Measurements from ENCODE around the gene C6orf136. TPM values are rescaled to one million over a fixed set of nuclear protein-coding genes. Genes with fewer than 3 reads are reported as not detected.

C6orf136 gene
- total RNA-seq, 1 donor from 2014 or later, result 21.6 TPM

DNA sequence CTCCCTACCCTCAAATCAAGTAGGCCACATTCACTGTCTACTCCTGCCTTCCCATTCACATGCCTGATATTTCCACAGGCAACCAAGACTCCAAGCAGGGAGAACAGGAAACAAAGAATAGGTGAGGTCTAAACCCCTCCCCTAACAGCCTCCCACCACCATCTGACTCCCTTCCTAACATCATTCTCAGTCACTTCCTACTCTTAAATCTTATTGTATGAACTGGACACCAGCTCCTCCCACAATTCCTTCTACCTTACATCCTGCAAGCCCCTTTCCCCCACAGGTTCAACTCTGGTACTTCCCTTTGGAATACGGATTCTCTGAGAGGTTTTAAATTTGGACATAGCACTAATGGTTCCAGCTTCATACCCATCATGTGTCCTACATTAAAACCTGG, 944 bp upstream of the C6orf136 start:
- ATAC-seq (ENCODE audit: low read depth) (no peak), DNase-seq (no peak)
- CTCF ChIA-PET, result interaction anchor here (0.7 to 2.3 kb wide), 3 partner anchors 33 to 85 kb away, joined by 3 to 5 read pairs (median 4); no protein-coding TSS in a partner anchor
- TF ChIP-seq CTCF (IDR thresholded peaks at IDR 0.05), result no peak
- POLR2A ChIA-PET, result interaction anchor here (0.6 to 1.7 kb wide), 3 partner anchors 28 to 79 kb away, joined by 3 to 10 read pairs (median 8); partner anchors contain the start of genes MRPS18B and PPP1R10
- H3K27me3 Mint-ChIP-seq, result no peaks in the 10 kb centered on the region
- peaks cover 51% of the 10 kb centered on the region for H3K36me3 Mint-ChIP-seq (ENCODE audit: low read depth)
- peak overlapping the region; percentile 59 for H3K27ac Mint-ChIP-seq
- H3K9me3 Mint-ChIP-seq, result no peaks in the 10 kb centered on the region
- peaks cover 30% of the 10 kb centered on the region for H3K4me1 Mint-ChIP-seq
- intact Hi-C loops (cut with micrococcal nuclease), result loop anchor here (2.0 kb wide), 1 partner anchor 19 kb away; the partner anchor contains the start of gene ATAT1
- H3K4me3 Mint-ChIP-seq, result peak overlapping the region; percentile 91

DNA sequence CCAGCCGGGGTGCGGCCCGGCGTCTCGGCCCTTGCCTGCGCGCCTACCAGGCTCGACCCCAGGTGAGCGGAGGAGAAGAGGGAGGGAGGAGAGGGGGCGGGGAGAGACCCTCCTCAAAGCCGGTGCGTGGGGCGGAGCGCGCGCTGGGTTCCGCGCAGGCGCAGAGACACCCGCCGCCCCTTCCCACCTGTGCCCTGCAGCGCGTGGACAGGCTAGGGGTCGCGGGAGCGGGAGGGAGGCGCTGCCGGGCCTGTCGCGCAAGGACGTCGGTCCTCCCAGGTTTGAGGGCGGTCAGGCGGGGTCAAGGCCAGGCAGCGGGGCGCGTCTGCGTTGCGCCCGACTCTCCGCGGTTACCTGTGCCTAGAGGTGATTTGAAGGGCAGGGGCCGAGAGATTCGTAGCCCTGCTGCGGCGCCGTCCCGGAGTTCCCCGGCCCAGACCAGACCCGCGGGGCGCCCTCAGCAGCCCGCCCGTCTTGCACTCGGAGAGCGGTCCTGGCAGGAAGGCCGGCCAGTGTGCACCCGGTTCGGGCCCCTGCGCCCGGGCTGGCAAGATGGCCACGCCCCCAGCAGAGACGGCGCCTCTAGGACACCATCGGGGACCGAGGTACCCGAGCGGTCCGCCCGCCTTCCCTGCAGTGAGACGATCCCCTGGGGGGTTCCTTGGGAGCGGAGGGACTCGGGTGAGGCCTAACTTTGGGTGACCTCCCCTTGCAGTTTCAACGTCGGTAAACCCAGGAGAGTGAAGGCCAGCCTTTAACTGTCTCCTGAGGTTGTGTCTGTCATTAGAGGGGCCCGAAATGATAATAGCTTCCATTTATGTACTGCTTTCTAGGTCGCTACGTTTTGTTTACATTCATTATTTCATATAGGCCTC, 546 bp downstream of the C6orf136 start:
- DNase-seq, result peak; percentile 72
- TF ChIP-seq CTCF (IDR thresholded peaks at IDR 0.05), result no peak
- Mint-ChIP-seq H3K9me3 (no peaks in the 10 kb centered on the region), H3K27me3 (no peaks in the 10 kb centered on the region), H3K4me1 (peaks cover 35% of the 10 kb centered on the region), H3K4me3 (peak overlapping the region; percentile 91), H3K36me3 (ENCODE audit: low read depth) (peaks cover 57% of the 10 kb centered on the region), H3K27ac (peak overlapping the region; percentile 90)
- POLR2A ChIA-PET, result interaction anchor here (0.5 to 1.7 kb wide), 8 partner anchors 21 to 235 kb away, joined by 3 to 21 read pairs (median 4); partner anchors contain the start of genes ATAT1, MRPS18B and PPP1R10
- CTCF ChIA-PET, result interaction anchor here (0.7 to 2.3 kb wide), 4 partner anchors 32 to 164 kb away, joined by 3 to 5 read pairs (median 3); no protein-coding TSS in a partner anchor
- intact Hi-C loops (cut with micrococcal nuclease), result loop anchor here (1.0 to 2.0 kb wide), 7 partner anchors 21 to 158 kb away; partner anchors contain the start of genes ABCF1, ATAT1, DHX16 and GNL1
- peak; percentile 68 for ATAC-seq (ENCODE audit: low read depth)

GRCh38 chr6:30651143-30651542, 4.2 kb downstream of the C6orf136 start:
- Mint-ChIP-seq H3K27me3 (no peaks in the 10 kb centered on the region), H3K4me3 (peak overlapping the region; percentile 8), H3K27ac (peak overlapping the region; percentile 82), H3K9me3 (no peaks in the 10 kb centered on the region), H3K36me3 (ENCODE audit: low read depth) (peaks cover 56% of the 10 kb centered on the region), H3K4me1 (peaks cover 23% of the 10 kb centered on the region)
- TF ChIP-seq CTCF (IDR thresholded peaks at IDR 0.05), result no peak
- POLR2A ChIA-PET, result interaction anchor here (0.6 to 4.1 kb wide), 7 partner anchors 31 to 709 kb away, joined by 3 to 24 read pairs (median 5); no protein-coding TSS in a partner anchor
- no peak for ATAC-seq (ENCODE audit: low read depth)
- intact Hi-C loops (cut with micrococcal nuclease), result no loop called here
- DNase-seq, result no peak
- CTCF ChIA-PET, result interaction anchor here (1.8 kb wide), 1 partner anchor 80 kb away, joined by 6 read pairs; no protein-coding TSS in a partner anchor

- DNase-seq (no peak), ATAC-seq (ENCODE audit: low read depth) (no peak)
- intact Hi-C loops (cut with micrococcal nuclease), result no loop called here
- peaks cover 81% of the 10 kb centered on the region for H3K36me3 Mint-ChIP-seq (ENCODE audit: low read depth)
- H3K27me3 Mint-ChIP-seq, result no peaks in the 10 kb centered on the region
- H3K9me3 Mint-ChIP-seq, result no peaks in the 10 kb centered on the region
- CTCF ChIA-PET, result no interaction called here
- POLR2A ChIA-PET, result no interaction called here
- H3K4me3 Mint-ChIP-seq, result no peak overlapping the region
- H3K4me1 Mint-ChIP-seq, result peaks cover 8% of the 10 kb centered on the region
- H3K27ac Mint-ChIP-seq, result no peak overlapping the region
- no peak for TF ChIP-seq CTCF (IDR thresholded peaks at IDR 0.05)
Measured at GRCh38 chr6:30654798-30655742, 8.1 kb downstream of the C6orf136 start.
